ENCODE results near the gene BNIP1.

DNA sequence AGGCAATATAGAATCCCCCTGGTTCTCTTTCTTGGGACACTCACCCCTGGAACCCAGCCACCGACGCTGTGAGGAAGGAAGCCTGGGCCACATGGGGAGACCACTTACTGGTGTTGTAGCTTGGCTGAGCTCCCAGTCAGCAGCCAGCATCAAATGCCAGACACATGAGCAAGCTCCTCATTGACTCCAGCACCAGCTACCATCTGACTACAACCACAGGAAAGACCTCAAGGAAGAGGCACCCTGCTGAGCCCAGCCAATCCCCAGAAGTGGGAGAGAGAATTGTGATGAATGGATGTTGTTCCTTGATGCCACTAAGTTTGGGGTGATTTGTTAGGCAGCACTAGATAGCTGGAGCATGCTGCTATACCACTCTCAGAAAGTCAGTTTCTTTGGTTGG lies 36.0 kb downstream of the BNIP1 start:
- TF ChIP-seq, protein P1, sequence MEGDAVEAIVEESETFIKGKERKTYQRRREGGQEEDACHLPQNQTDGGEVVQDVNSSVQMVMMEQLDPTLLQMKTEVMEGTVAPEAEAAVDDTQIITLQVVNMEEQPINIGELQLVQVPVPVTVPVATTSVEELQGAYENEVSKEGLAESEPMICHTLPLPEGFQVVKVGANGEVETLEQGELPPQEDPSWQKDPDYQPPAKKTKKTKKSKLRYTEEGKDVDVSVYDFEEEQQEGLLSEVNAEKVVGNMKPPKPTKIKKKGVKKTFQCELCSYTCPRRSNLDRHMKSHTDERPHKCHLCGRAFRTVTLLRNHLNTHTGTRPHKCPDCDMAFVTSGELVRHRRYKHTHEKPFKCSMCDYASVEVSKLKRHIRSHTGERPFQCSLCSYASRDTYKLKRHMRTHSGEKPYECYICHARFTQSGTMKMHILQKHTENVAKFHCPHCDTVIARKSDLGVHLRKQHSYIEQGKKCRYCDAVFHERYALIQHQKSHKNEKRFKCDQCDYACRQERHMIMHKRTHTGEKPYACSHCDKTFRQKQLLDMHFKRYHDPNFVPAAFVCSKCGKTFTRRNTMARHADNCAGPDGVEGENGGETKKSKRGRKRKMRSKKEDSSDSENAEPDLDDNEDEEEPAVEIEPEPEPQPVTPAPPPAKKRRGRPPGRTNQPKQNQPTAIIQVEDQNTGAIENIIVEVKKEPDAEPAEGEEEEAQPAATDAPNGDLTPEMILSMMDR (IDR thresholded peaks at IDR 0.05): no peak
- TF ChIP-seq POLR2A (IDR thresholded peaks at IDR 0.05) (no peak), POLR2AphosphoS5 (IDR thresholded peaks at IDR 0.05) (no peak), EP300 (IDR thresholded peaks at IDR 0.05) (no peak)

Measured in gastroesophageal sphincter (tissue), 3 donors.